ENCODE results near the gene GPC6.

The GPC6 gene

DNA sequence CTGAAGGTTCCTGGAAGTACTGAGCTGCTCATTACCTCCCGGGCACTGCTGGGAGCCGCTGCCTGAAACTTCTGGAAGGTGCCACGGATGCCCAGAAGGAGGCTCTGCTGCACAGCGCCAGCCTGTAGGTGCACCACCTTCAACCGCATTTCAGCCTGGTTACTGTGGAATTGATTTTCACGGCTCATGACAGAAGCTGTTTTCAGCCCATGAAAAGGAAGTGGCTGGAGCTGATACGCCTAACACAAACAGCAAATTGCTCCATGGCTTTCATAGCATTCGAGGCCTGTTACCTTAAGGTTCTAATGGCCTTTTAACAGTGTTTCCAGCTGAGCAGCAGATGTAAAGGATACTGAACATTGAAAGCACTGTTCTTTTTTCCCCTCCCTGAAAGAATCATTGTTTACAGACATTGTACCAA, 22.0 kb downstream of the GPC6 start:
- no peak overlapping the region for H3K27ac ChIP-seq (ENCODE audit: low read depth, low read length, poor library complexity, severe bottlenecking)
- no peaks in the 10 kb centered on the region for H3K27me3 ChIP-seq (ENCODE audit: insufficient read depth, low read length)
- no peak overlapping the region for H3K4me2 ChIP-seq (ENCODE audit: low read length)
- H3K9me2 ChIP-seq (ENCODE audit: low read depth, low read length) = no peaks in the 10 kb centered on the region
- no peaks in the 10 kb centered on the region for H3K36me3 ChIP-seq (ENCODE audit: insufficient read depth, low read length)
- no peaks in the 10 kb centered on the region for H3K79me2 ChIP-seq (ENCODE audit: insufficient read depth, low read length)
- TF ChIP-seq, protein P1, sequence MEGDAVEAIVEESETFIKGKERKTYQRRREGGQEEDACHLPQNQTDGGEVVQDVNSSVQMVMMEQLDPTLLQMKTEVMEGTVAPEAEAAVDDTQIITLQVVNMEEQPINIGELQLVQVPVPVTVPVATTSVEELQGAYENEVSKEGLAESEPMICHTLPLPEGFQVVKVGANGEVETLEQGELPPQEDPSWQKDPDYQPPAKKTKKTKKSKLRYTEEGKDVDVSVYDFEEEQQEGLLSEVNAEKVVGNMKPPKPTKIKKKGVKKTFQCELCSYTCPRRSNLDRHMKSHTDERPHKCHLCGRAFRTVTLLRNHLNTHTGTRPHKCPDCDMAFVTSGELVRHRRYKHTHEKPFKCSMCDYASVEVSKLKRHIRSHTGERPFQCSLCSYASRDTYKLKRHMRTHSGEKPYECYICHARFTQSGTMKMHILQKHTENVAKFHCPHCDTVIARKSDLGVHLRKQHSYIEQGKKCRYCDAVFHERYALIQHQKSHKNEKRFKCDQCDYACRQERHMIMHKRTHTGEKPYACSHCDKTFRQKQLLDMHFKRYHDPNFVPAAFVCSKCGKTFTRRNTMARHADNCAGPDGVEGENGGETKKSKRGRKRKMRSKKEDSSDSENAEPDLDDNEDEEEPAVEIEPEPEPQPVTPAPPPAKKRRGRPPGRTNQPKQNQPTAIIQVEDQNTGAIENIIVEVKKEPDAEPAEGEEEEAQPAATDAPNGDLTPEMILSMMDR (IDR thresholded peaks at IDR 0.05; ENCODE audit: low read length) = peak; percentile 25
- TF ChIP-seq EZH2 (IDR thresholded peaks at IDR 0.05; ENCODE audit: borderline replicate concordance, low read length) = no peak
- H2AFZ ChIP-seq (ENCODE audit: low read length) = no peak overlapping the region
- no peak overlapping the region for H3K4me3 ChIP-seq (ENCODE audit: low read depth, low read length, poor library complexity, severe bottlenecking)
- H3K9ac ChIP-seq (ENCODE audit: low read length) = no peak overlapping the region
- H3F3A ChIP-seq (ENCODE audit: insufficient read depth, low read length) = no peaks in the 10 kb centered on the region
- no peaks in the 10 kb centered on the region for H4K20me1 ChIP-seq (ENCODE audit: insufficient read depth, low read length)
- no peaks in the 10 kb centered on the region for H3K9me3 ChIP-seq (ENCODE audit: low read length)
- H3K4me1 ChIP-seq (ENCODE audit: insufficient read depth, low read length, severe bottlenecking) = no peaks in the 10 kb centered on the region

DNA sequence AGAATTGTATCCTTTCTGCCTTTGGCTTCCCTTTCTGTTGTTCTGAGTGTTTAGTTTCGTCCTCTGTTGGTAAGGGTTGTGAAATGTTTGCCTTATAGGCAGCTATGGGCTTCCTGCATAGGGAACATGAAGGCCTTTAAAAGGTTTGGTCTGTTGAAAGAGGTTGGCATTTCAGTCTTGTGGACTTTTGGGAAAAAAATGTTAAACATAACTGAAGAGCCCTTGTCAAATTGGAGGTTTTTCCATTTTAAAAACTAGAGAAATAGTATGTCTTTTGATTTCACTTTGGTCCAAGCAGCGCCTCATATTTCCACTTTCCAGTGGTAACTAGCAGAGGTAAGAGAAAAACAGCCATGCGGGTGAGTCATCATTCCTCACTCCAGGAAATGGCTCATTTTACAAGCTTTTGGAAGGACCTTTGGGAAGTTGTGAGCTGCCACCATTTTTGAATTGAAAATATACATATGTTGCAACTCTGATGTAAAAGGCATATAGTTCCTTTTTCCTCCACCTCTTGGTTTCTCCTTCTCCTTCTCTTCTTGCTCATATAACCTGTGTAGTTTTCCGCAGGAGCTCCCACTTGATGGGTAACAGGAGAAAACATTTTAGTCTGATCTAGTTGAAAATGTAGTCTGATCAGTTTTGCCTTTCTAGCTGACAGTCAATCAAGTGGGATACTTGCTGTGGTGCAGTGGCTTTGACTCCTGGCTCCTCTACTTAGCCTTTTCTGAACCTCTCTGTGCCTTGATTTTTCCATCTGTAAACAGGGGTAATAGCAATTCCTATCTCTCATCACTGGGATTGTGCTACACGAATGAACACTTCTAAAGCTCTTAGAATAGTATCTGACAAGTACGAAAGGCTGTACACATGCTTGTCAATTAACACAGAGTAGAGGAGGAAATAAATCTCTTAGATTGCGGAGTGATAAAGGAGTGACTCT, 23.0 kb downstream of the GPC6 start:
- no peak overlapping the region for H2AFZ ChIP-seq (ENCODE audit: low read length)
- no peaks in the 10 kb centered on the region for H3K36me3 ChIP-seq (ENCODE audit: insufficient read depth, low read length)
- H3K4me2 ChIP-seq (ENCODE audit: low read length) = no peak overlapping the region
- no peaks in the 10 kb centered on the region for H3K4me1 ChIP-seq (ENCODE audit: insufficient read depth, low read length, severe bottlenecking)
- no peaks in the 10 kb centered on the region for H3K79me2 ChIP-seq (ENCODE audit: insufficient read depth, low read length)
- H3K27me3 ChIP-seq (ENCODE audit: insufficient read depth, low read length) = no peaks in the 10 kb centered on the region
- H3K27ac ChIP-seq (ENCODE audit: low read depth, low read length, poor library complexity, severe bottlenecking) = no peak overlapping the region
- no peak overlapping the region for H3K9ac ChIP-seq (ENCODE audit: low read length)
- no peaks in the 10 kb centered on the region for H3K9me2 ChIP-seq (ENCODE audit: low read depth, low read length)
- no peaks in the 10 kb centered on the region for H3K9me3 ChIP-seq (ENCODE audit: low read length)
- no peak overlapping the region for H3K4me3 ChIP-seq (ENCODE audit: low read depth, low read length, poor library complexity, severe bottlenecking)
- TF ChIP-seq EZH2 (IDR thresholded peaks at IDR 0.05; ENCODE audit: borderline replicate concordance, low read length) = no peak
- TF ChIP-seq, protein P1 (IDR thresholded peaks at IDR 0.05; ENCODE audit: low read length) = no peak
- H3F3A ChIP-seq (ENCODE audit: insufficient read depth, low read length) = no peaks in the 10 kb centered on the region
- no peaks in the 10 kb centered on the region for H4K20me1 ChIP-seq (ENCODE audit: insufficient read depth, low read length)

DNA sequence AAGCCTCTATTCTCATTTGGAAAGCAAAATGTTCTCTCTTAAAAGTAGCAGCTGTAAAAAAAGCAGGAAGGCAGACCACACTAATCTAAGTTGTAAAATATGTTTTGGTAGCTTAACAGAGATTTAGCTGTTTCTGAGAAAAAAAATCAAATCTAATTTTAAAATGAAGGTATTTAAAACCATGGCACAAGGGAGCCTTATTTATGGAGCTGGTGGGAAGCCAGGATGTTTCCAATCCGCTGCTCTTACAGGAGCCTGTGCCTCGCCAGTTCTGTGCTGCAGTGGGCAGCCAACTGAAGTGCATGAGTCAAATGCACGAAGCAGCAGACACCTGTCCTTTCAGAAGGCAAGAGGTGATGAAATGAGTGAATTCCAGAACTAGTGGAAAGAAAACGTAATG, 28.2 kb downstream of the GPC6 start:
- Histone ChIP-seq H3K79me2 (ENCODE audit: insufficient read depth, low read length) (no peaks in the 10 kb centered on the region), H3K9ac (ENCODE audit: low read length) (no peak overlapping the region), H3K4me1 (ENCODE audit: insufficient read depth, low read length, severe bottlenecking) (no peaks in the 10 kb centered on the region), H3K9me3 (ENCODE audit: low read length) (no peaks in the 10 kb centered on the region), H3K4me3 (ENCODE audit: low read depth, low read length, poor library complexity, severe bottlenecking) (no peak overlapping the region), H2AFZ (ENCODE audit: low read length) (no peak overlapping the region), H3K9me2 (ENCODE audit: low read depth, low read length) (no peaks in the 10 kb centered on the region), H3K36me3 (ENCODE audit: insufficient read depth, low read length) (no peaks in the 10 kb centered on the region), H4K20me1 (ENCODE audit: insufficient read depth, low read length) (no peaks in the 10 kb centered on the region), H3K27ac (ENCODE audit: low read depth, low read length, poor library complexity, severe bottlenecking) (no peak overlapping the region), H3F3A (ENCODE audit: insufficient read depth, low read length) (no peaks in the 10 kb centered on the region), H3K27me3 (ENCODE audit: insufficient read depth, low read length) (no peaks in the 10 kb centered on the region), H3K4me2 (ENCODE audit: low read length) (no peak overlapping the region)
- no peak for TF ChIP-seq EZH2 (IDR thresholded peaks at IDR 0.05; ENCODE audit: borderline replicate concordance, low read length)

All from OCI-LY1 (cell line).